T-helper 22 cell (primary cell): ENCODE measurements around the gene EPS8.
"Not testable (repeated sequence)": the region's sequence is repeated elsewhere in the genome, so short reads cannot be mapped to it uniquely, and the experiment has no call there.

Experiments
- DNase-seq: peaks from one replicate; pipeline ENCODE4 v3.0.0-alpha.2; 2020; ENCODE audit warnings: low read depth

The EPS8 gene

DNA sequence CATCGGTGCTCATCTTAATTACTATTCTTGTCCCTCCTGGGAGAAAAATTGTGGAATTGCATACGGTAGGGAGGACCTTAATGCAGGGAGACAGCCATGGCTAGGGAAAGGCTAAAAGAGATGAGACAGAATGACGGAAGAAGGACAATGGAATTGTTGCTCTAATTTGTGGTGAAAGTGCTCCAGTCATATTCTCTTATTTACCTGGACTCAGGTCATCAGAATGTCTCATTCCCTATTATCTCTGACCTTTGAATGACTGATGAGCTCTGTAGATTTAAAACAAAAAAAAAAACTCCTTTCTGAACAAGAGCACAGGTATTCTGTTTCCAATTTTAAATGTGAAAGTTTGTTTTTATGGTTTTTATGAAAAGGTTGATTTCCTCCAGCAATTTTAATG, 8.6 kb upstream of the EPS8 start:
- no peak for DNase-seq

DNA sequence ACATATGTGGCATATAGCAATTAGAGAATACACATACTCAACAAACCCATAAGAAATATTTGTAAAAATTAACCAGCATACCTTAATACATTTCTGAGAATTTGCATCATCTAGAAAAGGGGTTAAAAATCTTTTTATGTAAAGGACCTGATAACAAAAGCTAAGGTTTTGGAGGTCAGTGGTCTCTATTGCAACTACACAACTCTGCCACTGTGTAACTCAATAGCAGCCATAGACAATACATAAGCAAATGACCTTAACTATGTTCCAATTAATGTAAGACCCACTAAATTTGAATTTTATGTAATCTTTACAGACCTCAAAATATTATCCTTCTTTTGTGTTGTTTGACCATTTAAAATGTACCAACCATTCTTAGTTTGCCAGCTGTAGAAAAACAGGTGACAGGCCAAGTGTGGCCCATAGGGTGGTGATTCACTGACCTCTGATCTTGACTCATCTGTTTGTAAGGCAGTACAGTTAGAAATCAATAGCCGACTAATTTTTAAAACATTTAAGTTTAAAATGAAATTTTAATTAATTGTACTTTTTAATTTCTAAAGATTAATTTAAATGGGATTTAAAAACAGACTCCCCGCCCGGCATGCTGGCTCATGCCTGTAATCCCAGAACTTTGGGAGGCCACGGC, 7.4 kb upstream of the EPS8 start:
- DNase-seq, result no peak

DNA sequence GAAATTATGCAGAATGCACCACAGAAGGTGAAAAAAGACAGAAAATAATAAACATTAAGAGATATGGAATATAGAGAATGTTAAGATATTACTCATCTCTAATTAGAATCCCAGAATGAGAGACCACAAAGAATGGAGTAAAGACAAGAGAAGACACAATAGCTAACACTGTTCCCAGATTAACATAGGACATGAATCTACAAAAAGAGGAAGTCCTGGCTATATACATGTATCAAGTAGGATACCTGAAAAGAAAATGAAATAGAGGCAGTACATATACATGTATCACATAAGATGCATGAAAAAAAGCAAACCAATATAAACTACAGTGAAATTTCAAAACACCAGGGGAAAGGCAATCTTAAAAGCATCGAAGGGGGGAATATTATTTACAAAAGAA, 5.6 kb upstream of the EPS8 start:
- no peak for DNase-seq

DNA sequence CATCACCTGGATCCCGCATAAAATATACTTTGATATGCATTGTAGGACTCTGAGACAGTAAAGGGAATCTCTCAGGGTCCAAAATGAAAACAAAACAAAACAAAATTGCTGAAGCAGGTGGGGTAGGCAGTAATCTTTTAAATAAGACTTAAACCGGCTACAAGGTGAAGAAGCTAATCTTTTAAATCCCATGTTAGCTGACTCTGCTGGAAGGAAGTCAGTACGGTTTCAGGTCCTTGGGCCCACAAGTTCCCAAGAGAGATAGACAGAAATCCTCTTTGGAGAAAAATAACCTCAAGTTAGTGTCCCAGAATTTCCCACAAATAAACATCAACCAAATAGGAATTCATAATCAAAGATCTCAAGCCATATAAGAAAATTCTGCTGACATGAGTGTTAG, 5.0 kb upstream of the EPS8 start:
- no peak for DNase-seq

DNA sequence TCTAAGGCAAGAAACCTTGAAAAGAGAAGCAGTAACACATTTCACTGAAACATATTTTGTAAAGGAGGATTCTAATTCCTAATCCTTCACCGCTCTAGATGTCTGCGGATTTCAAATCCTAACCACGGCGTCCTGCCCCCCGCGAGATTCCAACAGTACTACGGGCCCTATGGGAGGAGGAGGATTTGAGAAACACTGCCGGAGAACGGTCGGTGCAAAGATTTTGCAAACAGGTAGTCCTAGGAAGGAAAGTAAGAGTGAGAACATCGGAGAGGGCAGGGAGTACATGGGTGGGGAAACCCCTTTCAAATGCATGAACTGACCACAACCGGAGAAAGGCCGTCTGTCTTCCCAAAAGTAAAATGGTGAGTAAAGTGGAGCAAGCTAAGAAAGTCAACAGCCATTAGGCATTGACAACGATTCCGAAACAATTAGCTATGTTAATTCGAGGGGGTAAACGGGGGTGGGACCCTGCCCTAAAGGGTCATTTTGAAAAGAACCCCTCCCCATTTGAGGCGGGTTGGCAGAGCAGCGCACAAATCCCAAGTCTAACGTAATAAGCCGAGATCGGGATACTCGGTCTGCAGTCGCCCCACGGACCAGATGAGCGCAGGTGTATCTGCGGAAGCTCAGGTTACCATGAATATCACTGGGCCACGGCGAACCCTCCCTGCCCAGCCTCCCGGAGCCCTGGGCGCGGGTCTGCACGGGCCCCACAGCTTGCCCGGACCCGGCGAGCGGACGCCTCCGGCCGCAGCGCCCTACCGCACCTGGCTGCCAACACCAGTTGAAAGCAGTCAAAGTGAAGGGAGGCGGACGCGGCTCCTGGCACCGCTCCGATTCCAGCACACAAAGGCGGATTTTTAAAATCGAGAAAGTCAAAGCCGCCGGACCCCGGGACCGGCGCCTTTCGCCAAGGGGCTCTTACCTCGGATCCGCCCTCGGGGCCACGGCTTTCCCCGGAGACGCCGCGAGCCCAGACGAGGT, 662 bp downstream of the EPS8 start:
- DNase-seq, result no peak

DNA sequence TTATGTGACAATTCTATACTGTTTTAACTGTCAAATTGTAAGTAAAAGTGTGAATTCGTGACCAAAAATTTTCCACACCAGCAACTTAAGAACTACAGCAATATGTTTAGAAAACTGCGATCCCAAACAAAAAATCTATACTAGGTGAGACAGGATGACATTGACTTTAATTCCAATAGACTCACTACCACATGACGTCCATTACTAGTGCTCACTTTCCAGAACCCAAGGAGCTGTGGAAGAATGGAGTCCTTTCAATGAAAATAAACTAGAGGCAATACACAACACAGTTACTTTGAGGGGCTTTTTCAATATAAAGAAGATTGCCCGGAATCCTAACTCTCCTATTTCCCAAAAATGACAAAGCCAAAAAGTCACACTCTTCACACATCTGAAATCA, 1.4 kb downstream of the EPS8 start:
- DNase-seq, result no peak

DNA sequence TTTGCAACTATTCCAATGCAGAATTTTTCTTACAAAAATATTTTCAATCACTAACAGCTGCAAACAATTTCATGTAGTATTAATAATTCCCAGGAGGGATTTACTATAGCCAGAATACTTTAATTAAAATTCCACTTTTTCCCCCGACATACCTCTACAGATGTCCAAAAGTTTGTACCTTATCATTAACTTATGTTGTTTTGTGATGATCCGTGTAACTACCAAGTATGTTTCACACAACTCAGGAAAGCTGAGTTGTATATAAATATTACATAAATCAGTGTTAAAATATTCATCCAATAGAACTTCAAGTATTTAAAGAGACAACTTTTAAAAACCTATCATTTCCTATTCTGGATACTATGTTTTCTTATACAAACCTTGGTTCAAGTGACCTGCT, 2.4 kb downstream of the EPS8 start:
- DNase-seq, result no peak

DNA sequence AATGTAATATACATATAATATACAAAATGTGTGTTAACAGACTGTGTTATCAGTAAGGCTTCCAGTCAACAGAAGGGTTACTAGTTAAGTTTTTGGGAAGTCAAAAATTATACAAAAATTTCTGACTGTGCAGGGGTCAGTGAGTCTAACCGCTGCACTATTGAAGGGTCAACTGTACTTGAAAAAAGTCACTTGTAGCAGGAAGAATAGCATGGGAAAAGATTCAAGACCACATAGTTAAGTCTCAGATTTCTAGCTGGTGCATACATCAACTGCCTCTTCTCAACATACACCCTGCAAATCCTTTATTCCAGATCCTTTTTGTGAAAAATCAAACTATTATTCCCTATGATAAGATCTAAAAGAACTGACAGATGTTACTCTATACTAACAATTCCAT, 5.9 kb downstream of the EPS8 start:
- no peak for DNase-seq

DNA sequence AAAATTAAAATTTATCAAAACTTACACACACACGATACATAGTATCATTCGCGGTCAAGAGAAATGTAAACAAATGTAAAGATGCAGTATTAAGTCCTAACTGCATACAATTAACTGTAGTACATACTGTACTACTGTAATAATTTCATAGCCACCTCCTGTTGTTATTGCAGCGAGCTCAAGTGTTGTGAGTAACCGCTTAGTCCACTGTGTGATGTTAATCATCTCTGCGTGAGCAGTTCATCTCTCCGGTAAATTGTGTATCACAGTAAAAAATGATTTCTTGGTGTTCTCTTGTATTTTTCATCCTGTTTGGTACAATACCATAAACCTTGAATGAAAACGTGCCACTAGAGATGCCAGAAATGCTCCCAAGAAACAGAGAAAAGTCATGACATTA, 6.5 kb downstream of the EPS8 start:
- DNase-seq, result no peak

DNA sequence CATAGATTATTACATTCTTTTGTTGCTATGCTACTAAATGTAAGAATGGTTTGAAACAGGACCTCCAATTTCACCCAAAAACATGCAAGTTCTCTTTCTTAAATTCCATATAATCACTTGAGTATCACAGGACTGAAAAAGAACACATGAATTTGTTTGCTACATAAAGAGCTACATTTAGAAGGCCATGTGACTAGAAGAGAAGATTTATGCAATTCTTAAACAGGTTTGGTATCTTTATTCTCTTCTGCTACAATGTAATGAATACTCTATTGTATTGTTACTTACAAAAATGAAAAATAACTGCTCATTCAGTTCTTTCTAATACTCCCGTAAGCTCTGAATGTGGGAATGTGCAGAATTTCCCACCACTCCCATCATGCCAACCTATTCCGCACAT, 9.3 kb downstream of the EPS8 start:
- DNase-seq, result no peak

DNA sequence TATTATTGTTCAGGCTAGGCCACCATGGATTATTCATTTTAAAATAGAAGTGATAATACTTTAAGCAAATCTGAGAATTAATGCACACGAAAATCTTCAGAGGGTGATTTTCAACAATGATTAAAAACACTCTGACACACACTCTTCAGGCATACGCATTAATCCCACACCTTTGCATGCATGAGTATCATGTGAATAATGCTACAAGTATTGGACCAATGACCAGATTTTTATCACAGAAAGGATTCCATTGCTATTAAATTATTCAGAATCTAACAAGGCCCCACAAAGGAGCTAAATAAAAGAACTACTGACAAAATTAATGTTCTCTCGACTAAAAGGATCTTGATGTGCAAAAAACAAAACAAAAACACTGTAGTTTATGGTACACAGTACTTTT, 11.1 kb downstream of the EPS8 start:
- DNase-seq, result no peak

DNA sequence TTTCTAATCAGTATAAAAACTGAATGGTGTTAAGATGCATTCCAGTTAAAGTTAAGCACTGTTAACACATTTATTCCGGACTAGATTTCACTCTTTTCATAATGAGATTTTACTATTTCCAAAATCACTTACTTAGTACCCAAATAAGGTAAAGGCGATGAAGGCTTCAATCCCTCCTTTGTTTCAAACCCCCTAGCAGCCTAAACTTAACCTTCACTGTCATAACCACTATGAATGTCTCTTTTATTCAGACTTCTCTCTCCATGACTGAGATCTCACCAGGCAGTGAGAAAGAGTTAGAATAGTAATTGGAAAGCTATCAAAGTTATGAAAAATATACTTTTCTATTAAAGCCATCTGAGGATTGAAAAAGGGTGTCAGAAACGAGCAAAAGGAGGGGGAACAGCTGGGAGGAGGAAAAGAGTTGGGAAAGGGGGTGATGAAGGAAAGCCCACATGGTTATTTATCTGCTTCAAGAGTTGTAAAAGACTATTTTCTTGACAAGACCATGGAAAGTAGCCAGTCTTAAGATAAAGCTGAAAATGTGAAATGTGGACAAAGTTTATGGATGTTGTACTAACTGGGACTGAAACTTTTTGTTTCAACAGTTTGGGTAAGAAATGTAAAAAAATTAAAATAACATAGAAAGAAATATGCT, 11.7 kb downstream of the EPS8 start:
- no peak for DNase-seq

DNA sequence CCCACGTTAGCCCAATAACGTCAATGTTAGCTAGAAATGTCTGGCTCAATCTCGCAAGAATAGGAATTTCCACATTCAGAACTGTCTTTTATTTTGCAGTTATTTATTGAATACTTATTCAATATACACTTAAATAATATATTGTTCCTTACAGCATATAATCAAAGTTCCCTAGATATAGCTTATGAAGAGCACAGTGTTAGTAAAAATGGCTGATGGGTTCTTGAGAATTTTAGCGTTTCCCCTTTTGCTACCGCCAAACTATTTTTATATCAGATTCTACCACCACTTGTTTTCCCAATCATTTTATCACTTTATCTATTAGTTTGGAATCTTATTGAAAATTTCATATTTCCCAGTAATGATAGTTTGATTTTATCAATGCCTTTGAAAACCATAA, 12.7 kb downstream of the EPS8 start:
- no peak for DNase-seq

DNA sequence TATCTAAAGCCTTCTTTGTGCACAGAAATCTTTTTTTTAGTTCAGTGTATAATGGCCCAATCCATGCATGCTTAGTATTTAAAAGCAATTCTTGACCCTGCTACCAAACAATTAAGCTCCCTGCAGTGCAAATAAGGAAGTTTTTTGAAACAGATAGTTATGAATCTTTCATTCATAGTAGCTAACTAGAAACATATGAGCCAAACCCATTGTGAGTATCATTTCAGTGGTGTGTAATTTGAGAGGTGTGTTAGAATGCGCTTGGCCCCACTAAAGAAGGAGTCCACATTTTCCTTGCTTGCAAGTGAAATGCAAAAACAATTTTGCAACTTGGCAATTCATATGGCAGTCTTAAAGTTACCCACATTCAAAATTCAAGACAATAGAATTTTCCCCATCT, 14.4 kb downstream of the EPS8 start:
- no peak for DNase-seq

DNA sequence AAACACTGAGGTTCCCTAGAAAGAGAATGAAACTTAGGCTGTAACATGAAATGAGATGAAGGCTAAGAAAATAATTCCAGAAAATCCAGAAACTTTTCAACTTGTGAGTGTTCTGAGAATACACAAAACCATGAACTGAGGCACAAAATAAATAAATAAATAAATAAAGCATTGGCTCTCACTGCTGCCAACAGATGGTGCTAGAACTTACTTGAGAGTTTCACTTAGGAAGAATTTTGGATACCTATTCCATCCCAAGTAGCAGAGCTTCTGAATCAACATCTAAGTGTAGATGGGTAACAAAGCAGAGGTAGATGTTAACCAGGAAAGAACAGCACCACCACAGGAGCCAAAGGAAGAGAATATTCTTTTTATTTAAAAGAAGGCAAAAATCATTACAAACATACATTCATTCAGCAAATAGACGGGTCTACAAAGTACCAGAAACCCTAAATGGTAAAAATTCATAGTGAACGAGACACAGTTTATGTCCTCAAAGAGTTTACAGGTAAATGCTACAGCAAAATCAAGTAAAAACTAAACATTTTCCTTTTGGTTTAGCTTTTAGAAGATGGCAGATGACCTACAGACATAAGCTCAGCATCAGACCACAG, 16.7 kb downstream of the EPS8 start:
- no peak for DNase-seq

DNA sequence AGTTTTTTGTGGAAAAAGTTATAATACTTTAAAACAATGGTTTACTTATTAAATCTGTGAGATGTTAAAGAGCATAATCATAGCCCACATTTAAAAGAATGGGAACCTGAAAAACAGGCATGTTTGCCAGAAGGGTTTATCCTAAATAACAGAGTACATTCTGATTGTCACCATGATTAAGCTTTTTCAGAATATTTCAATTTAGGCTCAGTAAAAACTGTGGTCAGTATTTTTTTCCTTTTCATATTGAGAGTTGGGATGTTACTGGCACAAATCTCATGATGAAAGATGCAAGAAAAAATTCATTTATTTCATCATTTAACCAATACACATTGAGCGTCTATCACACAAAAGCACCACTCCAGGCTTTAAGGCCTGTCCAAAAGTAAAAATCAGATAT, 18.6 kb downstream of the EPS8 start:
- no peak for DNase-seq

DNA sequence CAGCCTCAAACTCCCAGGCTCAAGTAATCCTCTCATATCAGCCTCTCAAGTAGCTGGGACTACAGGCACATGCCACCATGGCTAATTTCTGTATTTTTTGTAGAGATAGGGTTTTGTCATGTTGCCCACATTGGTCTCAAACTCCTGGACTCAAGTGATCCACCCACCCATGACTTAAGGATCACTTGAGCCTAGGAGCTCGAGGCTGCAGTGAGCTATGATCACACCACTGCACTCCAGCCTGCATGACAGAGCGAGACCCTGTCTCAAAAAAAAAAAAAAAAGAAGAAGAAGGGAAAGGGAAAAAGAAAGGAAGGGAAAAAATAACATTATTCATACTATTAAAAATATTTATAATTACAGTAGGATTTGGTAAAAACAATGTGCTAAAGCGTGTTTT, 19.2 kb downstream of the EPS8 start:
- DNase-seq, result no peak

DNA sequence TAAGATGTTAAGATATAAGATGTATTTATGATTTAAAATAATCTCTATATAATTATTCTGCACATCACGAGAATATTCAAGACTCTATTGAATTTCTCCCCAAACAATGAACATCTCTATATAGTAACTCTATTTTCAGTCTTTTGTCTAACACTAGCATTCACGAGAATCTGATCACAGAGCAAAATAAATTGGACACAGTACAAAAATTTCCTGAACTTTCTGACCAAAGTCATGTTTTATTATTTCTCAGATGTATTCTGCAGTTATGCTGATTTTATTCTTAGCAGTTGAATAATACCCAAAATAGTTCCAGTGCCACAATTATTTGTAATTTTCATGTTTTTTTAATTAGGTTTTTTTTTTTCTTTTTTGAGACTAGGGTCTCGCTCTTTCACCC, 19.6 kb downstream of the EPS8 start:
- DNase-seq, result no peak

DNA sequence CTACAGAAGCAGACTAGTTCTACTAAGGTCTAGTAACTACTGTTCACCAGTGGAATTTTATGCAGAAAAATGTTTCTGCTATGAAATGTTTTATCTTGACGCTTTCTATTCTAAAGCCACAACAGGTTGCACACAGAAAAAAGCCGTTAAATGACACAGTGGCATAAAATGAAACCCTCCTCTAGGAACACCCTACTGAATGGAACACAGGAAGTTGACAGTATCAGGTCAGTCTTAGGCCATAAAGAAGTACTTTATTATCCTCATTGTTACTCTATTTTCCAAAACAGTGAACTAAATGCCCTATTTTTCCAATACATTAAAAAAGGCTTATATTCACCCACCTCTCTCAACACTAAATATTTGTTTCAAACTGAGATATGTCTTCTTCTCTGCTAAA, 21.9 kb downstream of the EPS8 start:
- DNase-seq, result no peak

DNA sequence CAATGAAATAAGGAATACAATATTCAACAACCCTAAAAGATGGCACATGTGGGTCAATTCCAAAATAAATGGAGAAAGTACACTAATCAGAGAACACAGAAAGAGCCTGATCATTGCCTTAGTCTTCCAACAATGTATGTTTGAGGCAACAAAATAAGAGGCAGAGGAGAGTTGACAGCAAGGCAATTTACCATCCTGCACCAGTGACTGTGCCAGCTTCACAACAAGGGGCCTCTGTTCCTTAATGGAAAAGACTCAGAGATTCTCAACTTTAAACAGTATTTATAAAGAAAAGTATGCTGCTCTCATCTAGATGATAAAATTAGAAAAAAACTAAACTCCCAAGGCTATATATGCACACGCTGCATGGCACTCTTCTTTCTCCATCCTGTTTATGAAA, 25.9 kb downstream of the EPS8 start:
- DNase-seq, result no peak

DNA sequence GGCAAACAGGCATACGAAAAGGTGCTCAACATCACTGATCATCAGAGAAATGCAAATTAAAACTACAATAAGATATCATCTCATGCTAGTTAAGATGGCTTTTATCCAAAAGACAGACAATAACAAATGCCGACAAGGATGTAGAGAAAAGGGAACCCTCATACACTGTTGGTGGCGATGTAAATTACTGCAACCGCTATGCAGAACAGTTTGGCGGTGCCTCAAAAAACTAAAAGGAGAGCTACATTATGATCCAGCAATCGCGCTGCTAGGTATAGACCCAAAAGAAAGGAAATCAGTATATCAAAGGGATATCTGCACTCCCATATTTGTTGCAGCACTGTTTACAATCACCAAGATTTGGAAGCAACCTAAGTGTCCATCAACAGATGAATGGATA, 27.0 kb downstream of the EPS8 start:
- DNase-seq, result not testable (repeated sequence)

DNA sequence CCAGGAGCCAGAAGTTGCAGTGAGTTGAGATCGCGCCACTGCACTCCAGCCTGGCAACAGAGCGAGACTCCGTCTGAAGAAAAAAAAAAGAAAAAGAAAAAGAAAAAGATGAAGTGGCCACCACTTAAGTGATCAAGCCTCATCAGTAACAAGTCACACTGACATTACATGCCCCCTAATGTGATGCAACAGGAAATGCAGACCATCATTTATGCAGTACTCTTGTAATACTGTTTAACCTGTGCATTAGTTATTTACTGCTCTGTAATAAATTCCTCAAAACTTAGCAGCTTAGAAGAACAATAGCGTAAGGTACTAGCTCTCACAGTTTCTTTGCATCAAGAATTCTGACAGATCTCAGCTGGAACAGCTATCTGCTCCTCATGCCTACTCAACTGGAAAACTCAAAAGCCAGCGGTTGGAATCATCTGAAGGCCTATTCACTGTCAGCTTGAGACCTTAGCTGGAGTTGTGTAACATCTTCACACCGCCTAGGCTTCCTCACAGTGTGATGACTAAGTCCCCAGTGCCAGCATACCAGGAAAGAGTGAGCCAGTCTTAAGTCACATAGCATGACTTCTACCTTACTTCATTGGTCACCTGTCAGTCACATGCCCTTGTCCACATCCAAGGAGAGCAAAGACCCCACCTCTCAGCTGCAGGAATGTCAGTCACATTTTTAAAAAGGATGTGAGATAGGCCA, 31.5 kb downstream of the EPS8 start:
- no peak for DNase-seq
